HCT116 (cell line): ENCODE data around the gene GPLD1.

ENCODE experiments used
- EZH2 ChIP-seq: fragments of 200-600 bp; sonication (generic); IDR thresholded peaks from 2 replicates; pipeline ENCODE4 v1.6.1; 2017; ENCODE audit warnings: antibody characterized with exemption, mixed run types
- POLR2A ChIP-seq: IDR thresholded peaks from 2 replicates; pipeline ENCODE4 v1.7.0; 2011; ENCODE audit warnings: borderline replicate concordance; ENCODE audit not compliant: insufficient read depth, insufficient read length; ENCODE audit errors: extremely low read depth
- POLR2AphosphoS5 ChIP-seq: IDR thresholded peaks from 2 replicates; pipeline ENCODE4 v1.6.1; 2011; ENCODE audit warnings: mild to moderate bottlenecking, low read depth, low read length, moderate library complexity
- SP1 ChIP-seq: IDR thresholded peaks from 2 replicates; pipeline ENCODE4 v1.6.1; 2012; ENCODE audit warnings: low read depth
- SRF ChIP-seq: IDR thresholded peaks from 2 replicates; pipeline ENCODE4 v1.6.1; 2012; ENCODE audit warnings: low read depth
- TCF7L2 ChIP-seq: IDR thresholded peaks from 2 replicates; pipeline ENCODE4 v1.7.0; 2011; ENCODE audit warnings: borderline replicate concordance, inconsistent platforms; ENCODE audit not compliant: insufficient read depth, insufficient read length; ENCODE audit errors: extremely low read depth
- TF ChIP-seq, protein P1 (sequence below), 3 experiments: fragments of 200-600 bp in 1 of 3; sonication (generic) in 1 of 3; IDR thresholded peaks in 2 of 3; conservative IDR thresholded peaks in 1 of 3; 2 replicates each; pipeline ENCODE4 v1.5.1; 2012 to 2017; ENCODE audit warnings: low read depth in 2 of 3, low read length in 2 of 3, antibody characterized with exemption in 1 of 3, borderline replicate concordance in 1 of 3, control low read depth in 1 of 3, mild to moderate bottlenecking in 1 of 3, mixed read lengths in 1 of 3, mixed run types in 1 of 3, moderate library complexity in 1 of 3; ENCODE audit not compliant: insufficient read depth in 1 of 3
- TF ChIP-seq, protein P2 (sequence below): IDR thresholded peaks from 2 replicates; pipeline ENCODE4 v1.6.1; 2011; ENCODE audit warnings: mild to moderate bottlenecking, low read length, moderate library complexity; ENCODE audit not compliant: insufficient replicate concordance; ENCODE audit errors: extremely low read depth

DNA sequence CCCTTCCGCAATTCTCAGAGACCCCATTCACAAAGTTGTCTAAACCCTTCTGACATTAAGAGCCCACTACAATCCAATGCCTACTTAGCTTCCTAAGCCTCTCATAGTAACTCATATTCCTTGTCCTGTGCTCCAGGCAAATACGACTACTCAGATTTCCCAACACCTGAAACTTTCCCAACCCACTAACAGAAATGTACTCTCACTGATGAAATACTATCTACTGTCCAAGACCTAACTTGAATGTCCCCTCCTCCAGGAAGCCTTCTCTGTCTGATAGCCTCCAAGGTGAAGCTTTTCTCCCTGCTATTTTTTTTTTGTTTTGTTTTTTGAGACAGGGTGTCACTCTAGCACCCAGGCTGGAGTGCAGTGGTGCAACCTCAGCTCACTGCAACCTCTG, 30.4 kb downstream of the GPLD1 start:
- TF ChIP-seq EZH2 (no peak), POLR2A (no peak), TCF7L2 (no peak), SRF (no peak), SP1 (no peak), POLR2AphosphoS5 (no peak)
- TF ChIP-seq, protein P1, sequence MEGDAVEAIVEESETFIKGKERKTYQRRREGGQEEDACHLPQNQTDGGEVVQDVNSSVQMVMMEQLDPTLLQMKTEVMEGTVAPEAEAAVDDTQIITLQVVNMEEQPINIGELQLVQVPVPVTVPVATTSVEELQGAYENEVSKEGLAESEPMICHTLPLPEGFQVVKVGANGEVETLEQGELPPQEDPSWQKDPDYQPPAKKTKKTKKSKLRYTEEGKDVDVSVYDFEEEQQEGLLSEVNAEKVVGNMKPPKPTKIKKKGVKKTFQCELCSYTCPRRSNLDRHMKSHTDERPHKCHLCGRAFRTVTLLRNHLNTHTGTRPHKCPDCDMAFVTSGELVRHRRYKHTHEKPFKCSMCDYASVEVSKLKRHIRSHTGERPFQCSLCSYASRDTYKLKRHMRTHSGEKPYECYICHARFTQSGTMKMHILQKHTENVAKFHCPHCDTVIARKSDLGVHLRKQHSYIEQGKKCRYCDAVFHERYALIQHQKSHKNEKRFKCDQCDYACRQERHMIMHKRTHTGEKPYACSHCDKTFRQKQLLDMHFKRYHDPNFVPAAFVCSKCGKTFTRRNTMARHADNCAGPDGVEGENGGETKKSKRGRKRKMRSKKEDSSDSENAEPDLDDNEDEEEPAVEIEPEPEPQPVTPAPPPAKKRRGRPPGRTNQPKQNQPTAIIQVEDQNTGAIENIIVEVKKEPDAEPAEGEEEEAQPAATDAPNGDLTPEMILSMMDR (IDR thresholded peaks at IDR 0.05 in 2 of 3, conservative IDR thresholded peaks at IDR 0.05 in 1 of 3; ENCODE audit: borderline replicate concordance in 1 of 3, insufficient read depth in 1 of 3, low read depth in 2 of 3, low read length in 2 of 3), result no peak
- TF ChIP-seq, protein P2, sequence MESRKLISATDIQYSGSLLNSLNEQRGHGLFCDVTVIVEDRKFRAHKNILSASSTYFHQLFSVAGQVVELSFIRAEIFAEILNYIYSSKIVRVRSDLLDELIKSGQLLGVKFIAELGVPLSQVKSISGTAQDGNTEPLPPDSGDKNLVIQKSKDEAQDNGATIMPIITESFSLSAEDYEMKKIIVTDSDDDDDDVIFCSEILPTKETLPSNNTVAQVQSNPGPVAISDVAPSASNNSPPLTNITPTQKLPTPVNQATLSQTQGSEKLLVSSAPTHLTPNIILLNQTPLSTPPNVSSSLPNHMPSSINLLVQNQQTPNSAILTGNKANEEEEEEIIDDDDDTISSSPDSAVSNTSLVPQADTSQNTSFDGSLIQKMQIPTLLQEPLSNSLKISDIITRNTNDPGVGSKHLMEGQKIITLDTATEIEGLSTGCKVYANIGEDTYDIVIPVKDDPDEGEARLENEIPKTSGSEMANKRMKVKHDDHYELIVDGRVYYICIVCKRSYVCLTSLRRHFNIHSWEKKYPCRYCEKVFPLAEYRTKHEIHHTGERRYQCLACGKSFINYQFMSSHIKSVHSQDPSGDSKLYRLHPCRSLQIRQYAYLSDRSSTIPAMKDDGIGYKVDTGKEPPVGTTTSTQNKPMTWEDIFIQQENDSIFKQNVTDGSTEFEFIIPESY, result no peak
